IPS-20b (cell line): ENCODE measurements around the gene BLTP3B.

ENCODE experiments used
- H3K27ac ChIP-seq: one replicate; pipeline ENCODE4 v1.5.1; 2013; ENCODE audit warnings: low read length
- H3K27me3 ChIP-seq: 2 replicates; pipeline ENCODE4 v1.6.1; 2013; ENCODE audit warnings: mild to moderate bottlenecking, low read length, inconsistent platforms; ENCODE audit not compliant: insufficient read depth
- H3K36me3 ChIP-seq: 2 replicates; pipeline ENCODE4 v1.6.1; 2013; ENCODE audit warnings: low read depth, mild to moderate bottlenecking, inconsistent platforms, low read length, moderate library complexity; ENCODE audit not compliant: insufficient read depth
- H3K4me1 ChIP-seq: 2 replicates; pipeline ENCODE4 v1.6.1; 2013; ENCODE audit warnings: mild to moderate bottlenecking, control low read depth, inconsistent platforms, low read length, moderate library complexity; ENCODE audit not compliant: insufficient read depth
- H3K4me3 ChIP-seq: 2 replicates; pipeline ENCODE4 v1.5.1; 2013; ENCODE audit warnings: mild to moderate bottlenecking, low read length, inconsistent platforms
- H3K9ac ChIP-seq: 2 replicates; pipeline ENCODE4 v1.6.1; 2013; ENCODE audit warnings: low read depth, mild to moderate bottlenecking, inconsistent platforms, low read length, moderate library complexity
- H3K9me3 ChIP-seq: 2 replicates; pipeline ENCODE4 v1.6.1; 2013; ENCODE audit warnings: mild to moderate bottlenecking, low read depth, low read length, inconsistent platforms; ENCODE audit not compliant: insufficient read depth

The BLTP3B gene

DNA sequence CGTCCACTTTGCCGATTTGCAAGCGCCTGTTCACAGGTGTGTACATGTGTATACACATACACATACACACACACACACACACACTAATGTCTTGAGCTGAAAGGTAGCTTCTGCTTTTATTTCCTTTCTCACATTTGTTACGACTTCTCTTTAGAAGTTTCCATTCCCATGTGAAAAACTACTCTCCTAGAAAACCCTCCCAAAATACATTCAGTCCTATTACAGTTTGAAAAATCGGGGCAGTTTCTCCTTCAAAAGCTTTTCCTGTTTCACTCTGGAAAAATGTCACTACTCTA is 3.9 kb downstream of the BLTP3B start:
- H3K4me3 ChIP-seq, result no peak overlapping the region
- peaks cover 8% of the 10 kb centered on the region for H3K4me1 ChIP-seq
- no peaks in the 10 kb centered on the region for H3K36me3 ChIP-seq
- H3K27me3 ChIP-seq, result no peaks in the 10 kb centered on the region
- no peak overlapping the region for H3K9ac ChIP-seq
- H3K9me3 ChIP-seq, result no peaks in the 10 kb centered on the region
- no peak overlapping the region for H3K27ac ChIP-seq

DNA sequence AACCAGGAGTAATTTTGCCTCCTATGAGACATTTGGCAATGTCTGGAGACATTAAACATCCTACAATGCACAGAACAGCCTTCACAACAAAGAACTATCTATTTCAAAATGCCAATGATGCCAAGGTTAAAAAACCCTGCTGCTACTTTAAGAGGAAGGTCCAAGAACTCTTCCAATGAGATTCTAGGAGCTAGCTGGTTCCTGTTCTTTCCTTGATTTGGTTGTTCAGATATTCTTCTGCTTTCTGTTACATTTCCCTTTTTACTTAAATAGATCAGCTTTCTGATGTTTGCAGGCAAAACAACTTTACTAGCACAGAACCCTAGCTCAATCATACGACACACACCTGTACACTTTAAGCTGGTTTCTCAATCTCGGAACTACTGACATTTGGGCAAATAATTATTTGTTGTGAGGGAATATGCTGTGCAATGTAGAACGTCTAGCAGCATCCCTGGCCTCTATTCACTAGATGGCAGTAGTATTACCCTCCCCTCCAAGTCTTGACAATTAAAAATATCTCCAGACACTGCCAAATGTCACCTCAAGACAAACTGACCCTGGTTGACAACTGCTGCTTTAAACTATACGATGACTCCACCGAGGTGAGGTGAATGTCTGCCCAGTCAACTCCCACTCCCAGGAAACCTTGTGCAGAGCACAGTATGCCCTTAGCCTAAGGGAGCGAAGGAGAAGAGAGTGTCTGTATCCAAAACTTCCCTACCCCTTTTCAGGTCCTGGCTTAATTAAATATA is 4.4 kb downstream of the BLTP3B start:
- Histone ChIP-seq H3K4me3 (no peak overlapping the region), H3K9ac (no peak overlapping the region)

DNA sequence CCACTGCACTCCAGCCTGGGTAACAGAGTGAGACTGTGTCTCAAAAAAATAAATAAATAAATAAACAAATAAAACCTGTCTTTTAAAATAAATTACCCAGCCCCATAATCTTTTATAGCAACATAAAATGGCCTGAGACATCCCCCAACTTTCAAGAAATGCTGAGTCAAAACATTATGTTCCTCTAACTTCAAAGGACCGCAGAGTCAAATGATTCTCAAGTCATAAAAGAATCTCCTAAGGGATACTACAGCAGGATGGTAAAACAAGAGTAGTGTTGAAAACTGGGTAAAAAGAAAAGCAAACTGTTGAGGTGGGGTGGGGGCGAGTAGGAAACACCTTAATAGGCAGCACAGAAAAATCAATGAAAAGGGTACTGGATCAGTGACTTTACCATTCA is 9.5 kb downstream of the BLTP3B start:
- Histone ChIP-seq H3K4me1 (peaks cover 6% of the 10 kb centered on the region; the same call in 1 of the 2 replicates), H3K27me3 (no peaks in the 10 kb centered on the region), H3K9me3 (no peaks in the 10 kb centered on the region), H3K36me3 (no peaks in the 10 kb centered on the region), H3K9ac (no peak overlapping the region), H3K4me3 (no peak overlapping the region), H3K27ac (no peak overlapping the region)

More for the DNA sequence above, 4.4 kb downstream of the BLTP3B start:
- H3K36me3 ChIP-seq, result no peaks in the 10 kb centered on the region
- no peaks in the 10 kb centered on the region for H3K27me3 ChIP-seq
- peaks cover 8% of the 10 kb centered on the region for H3K4me1 ChIP-seq
- H3K9me3 ChIP-seq, result no peaks in the 10 kb centered on the region
- H3K27ac ChIP-seq, result no peak overlapping the region

DNA sequence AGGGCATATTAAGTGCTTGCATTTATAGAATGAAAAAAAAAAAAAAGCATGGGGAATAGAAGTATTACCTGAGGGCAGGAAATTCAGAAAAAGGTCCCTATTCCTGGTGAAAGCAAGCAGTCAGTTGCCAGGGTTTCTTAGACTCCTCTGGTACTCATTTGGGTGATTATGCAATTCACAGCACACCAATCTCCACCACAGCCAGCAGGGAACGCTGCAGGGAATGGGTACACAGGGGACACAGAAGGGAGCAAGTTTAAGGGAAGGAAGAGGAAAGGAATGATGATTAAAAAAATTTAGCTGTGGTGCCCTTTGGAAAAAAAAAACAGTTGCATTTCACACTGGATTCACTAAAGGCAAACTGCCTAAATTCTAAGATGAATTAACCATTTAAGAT is 14.2 kb downstream of the BLTP3B start:
- no peaks in the 10 kb centered on the region for H3K9me3 ChIP-seq

DNA sequence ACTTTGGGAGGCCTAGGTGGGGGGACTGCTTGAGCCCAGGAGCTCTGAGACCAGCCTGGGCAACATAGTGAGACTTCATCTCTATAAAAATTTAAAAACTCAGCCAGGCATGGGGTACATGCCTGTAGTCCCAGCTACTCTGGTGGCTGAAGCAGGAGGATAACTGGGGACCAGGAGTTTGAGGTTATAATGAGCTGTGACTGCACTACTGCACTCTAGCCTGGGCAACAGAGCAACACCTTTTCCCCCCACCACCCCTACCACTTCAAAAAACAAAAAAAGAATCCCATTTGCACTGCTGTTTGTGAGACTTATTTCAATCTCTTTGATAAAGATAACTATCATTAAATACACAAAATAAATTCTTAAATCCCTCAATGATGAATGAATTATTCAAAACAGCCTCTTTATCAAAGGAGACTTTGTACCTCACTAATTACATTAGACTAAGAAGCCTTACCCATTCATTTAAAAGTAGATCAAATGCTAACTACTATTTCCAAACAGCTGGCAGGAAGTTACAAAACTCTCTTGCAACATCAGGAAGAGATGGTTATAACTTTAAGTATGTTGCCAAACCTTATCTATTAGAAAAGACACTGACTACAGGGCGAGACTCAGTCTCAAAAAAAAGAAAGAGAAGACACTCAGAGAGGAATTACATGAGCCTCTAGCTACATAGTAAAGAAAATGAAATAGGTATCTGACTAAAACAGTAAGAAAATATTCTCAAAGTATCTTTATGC is 14.7 kb downstream of the BLTP3B start:
- H3K4me1 ChIP-seq, result peaks cover 11% of the 10 kb centered on the region; the same call in 1 of the 2 replicates
- H3K27me3 ChIP-seq, result no peaks in the 10 kb centered on the region
- no peak overlapping the region for H3K4me3 ChIP-seq
- H3K9ac ChIP-seq, result no peak overlapping the region
- H3K9me3 ChIP-seq, result no peaks in the 10 kb centered on the region
- H3K27ac ChIP-seq, result no peak overlapping the region
- no peaks in the 10 kb centered on the region for H3K36me3 ChIP-seq

More for the DNA sequence above, 14.2 kb downstream of the BLTP3B start:
- no peaks in the 10 kb centered on the region for H3K36me3 ChIP-seq
- peaks cover 11% of the 10 kb centered on the region; the same call in 1 of the 2 replicates for H3K4me1 ChIP-seq
- no peaks in the 10 kb centered on the region for H3K27me3 ChIP-seq
- H3K27ac ChIP-seq, result no peak overlapping the region
- no peak overlapping the region for H3K9ac ChIP-seq
- no peak overlapping the region for H3K4me3 ChIP-seq

DNA sequence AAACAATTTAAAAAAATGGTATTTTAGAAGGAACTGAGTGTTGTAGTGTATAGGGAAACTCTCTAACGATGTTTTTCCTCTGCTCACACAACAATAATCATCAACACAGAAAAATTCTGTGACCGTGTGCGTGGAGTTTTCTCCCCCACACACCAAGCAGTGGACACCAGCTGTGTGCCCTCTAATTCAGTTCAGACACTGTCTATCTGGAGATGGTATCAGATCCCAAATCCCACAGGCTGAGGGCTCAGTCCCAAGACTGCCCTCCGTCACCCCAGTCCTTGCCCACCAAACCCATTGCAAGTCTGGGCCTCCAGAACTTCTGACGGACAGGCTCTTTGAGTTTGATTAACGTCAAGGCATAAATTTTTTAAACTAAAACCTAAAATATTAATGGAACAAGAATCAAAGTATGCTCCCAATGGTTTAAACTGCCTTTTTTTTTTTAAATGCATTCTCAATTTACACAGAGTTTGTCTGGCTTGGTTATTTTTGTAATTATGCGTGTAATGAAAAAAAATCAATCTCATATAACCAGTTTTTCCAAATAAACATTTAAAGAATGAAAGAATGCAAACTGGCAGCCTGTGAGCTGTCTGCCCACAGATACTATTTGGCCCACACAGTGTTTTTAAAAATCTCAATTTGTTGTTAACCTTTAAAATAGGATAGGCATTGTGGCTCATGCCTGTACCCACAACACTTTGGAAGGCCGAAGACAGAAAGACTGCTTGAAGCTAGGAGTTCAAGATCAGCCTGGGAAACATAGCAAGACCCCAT is 19.2 kb downstream of the BLTP3B start:
- Histone ChIP-seq H3K36me3 (no peaks in the 10 kb centered on the region; the same call in 1 of the 2 replicates), H3K4me3 (no peak overlapping the region), H3K9ac (no peak overlapping the region), H3K27me3 (no peaks in the 10 kb centered on the region), H3K27ac (no peak overlapping the region), H3K9me3 (peaks cover 8% of the 10 kb centered on the region; the same call in 1 of the 2 replicates), H3K4me1 (peaks cover 8% of the 10 kb centered on the region; the same call in 1 of the 2 replicates)

DNA sequence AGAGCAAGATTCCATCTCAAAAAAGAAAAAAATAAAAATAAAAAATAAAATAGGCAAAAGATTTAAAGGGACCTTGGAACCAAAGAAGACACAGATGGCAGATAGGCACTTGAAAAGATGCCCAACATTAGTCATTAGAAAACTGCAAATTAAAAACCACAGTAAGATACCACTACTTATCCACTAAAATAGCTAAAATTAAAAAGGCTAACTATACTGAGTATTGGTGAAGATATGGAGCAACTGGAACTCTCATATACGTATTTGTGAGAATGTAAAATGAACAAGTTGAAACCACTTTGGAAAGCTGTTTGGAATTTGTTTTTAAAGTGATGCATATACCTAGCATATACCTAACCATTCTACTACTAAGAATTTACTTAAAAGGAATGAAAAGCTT is 22.3 kb downstream of the BLTP3B start:
- H3K4me1 ChIP-seq, result no peaks in the 10 kb centered on the region
- H3K36me3 ChIP-seq, result no peaks in the 10 kb centered on the region; the same call in 1 of the 2 replicates
- H3K27ac ChIP-seq, result no peak overlapping the region
- H3K9me3 ChIP-seq, result peaks cover 8% of the 10 kb centered on the region; the same call in 1 of the 2 replicates
- H3K4me3 ChIP-seq, result no peak overlapping the region
- no peaks in the 10 kb centered on the region for H3K27me3 ChIP-seq
- no peak overlapping the region for H3K9ac ChIP-seq

DNA sequence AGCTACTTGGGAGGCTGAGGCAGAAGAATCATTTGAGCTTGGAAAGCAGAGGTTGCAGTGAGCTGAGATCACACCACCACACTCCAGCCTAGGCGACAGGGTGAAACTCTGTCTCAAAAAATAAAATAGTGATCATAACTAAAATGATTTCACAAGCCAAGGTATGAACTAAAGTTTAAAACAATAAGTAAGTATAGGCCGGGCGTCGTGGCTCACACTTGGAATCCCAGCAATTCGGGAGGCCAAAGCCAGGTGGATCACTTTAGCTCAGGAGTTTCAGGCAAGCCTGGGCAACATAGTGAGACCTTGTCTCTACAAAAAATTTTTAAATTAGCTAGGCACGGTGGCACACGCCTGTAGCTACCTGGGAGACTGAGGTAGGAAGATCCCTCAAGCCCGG is 27.4 kb downstream of the BLTP3B start:
- H3K4me3 ChIP-seq, result no peak overlapping the region
- no peaks in the 10 kb centered on the region for H3K36me3 ChIP-seq
- no peak overlapping the region for H3K9ac ChIP-seq
- no peaks in the 10 kb centered on the region for H3K4me1 ChIP-seq
- H3K27me3 ChIP-seq, result no peaks in the 10 kb centered on the region
- H3K9me3 ChIP-seq, result peaks cover under 1% of the 10 kb centered on the region; the same call in 1 of the 2 replicates
- H3K27ac ChIP-seq, result no peak overlapping the region

DNA sequence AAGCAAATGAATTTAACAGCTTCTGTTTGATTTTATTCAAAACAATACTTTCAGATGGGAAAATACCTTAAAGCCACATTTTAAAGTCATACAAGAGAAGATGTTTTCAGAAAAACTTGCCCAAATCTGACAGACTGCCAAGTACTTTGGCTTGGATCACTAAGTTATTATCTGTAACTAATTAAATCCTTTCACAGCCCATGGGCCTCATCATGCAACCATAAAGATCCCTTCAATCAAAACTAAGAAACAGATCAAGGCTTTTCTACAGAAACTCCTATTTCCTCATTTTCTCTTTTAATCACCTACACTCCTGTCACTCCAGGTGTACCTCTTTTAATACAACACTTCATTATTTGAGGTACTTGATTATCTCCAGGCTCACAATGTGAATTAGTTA is 28.1 kb downstream of the BLTP3B start:
- Histone ChIP-seq H3K4me3 (no peak overlapping the region), H3K4me1 (no peaks in the 10 kb centered on the region), H3K36me3 (no peaks in the 10 kb centered on the region), H3K9me3 (no peaks in the 10 kb centered on the region), H3K9ac (no peak overlapping the region), H3K27me3 (no peaks in the 10 kb centered on the region), H3K27ac (no peak overlapping the region)

DNA sequence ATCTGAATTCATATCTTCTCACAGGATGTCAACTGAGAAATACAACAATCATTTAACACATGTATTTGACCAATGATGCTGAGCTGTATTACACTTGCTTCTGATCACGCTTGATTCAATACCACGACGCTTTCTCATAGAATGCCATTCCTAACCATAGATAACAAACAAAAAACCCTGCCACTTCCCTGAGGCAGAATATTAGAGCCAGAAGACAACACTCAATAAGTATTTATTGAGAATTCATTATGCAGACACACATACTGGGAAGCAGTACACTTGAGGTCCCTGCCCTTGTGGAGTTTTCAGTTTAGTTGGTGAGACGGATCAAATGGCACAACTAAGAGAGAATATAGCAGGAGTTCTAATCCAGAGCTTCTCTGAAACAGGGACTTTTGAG is 32.4 kb downstream of the BLTP3B start:
- Histone ChIP-seq H3K4me3 (no peak overlapping the region), H3K27me3 (no peaks in the 10 kb centered on the region)

DNA sequence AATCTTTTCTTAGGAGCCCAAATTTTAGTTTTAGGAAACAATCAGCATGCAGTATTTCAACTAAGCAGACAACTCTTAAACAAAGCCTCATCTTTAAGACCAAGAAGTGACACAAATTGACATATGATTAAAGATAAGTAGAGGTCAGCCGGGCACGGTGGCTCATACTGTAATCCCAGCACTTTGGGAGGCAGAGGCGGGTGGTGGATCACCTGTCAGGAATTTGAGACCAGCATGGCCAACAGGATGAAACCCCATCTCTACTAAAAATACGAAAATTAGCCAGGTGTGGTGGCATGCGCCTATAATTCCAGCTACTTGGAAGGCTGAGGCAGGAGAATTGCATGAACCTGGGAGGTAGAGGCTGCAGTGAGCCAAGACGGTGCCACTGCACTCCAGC is 35.8 kb downstream of the BLTP3B start:
- peaks cover 20% of the 10 kb centered on the region for H3K36me3 ChIP-seq
- H3K27me3 ChIP-seq, result no peaks in the 10 kb centered on the region
- no peaks in the 10 kb centered on the region for H3K4me1 ChIP-seq

More for the DNA sequence above, 32.4 kb downstream of the BLTP3B start:
- H3K9ac ChIP-seq, result no peak overlapping the region
- H3K36me3 ChIP-seq, result peaks cover 5% of the 10 kb centered on the region; the same call in 1 of the 2 replicates
- H3K4me1 ChIP-seq, result no peaks in the 10 kb centered on the region
- H3K27ac ChIP-seq, result no peak overlapping the region
- no peaks in the 10 kb centered on the region for H3K9me3 ChIP-seq

More for the DNA sequence above, 35.8 kb downstream of the BLTP3B start:
- H3K4me3 ChIP-seq, result no peak overlapping the region
- H3K9me3 ChIP-seq, result no peaks in the 10 kb centered on the region
- no peak overlapping the region for H3K27ac ChIP-seq
- no peak overlapping the region for H3K9ac ChIP-seq
